ENCODE results near the gene ATOH8.

The ATOH8 gene

GRCh38 chr2:85812094-85812735, 58.4 kb downstream of the ATOH8 start:
- no peaks in the 10 kb centered on the region for H3K9me3 ChIP-seq (ENCODE audit: low read depth, low read length)
- H3K27ac ChIP-seq = peak overlapping the region; percentile 95; the same call in 1 of the 2 replicates
- H3K36me3 ChIP-seq (ENCODE audit: insufficient read depth, low read length) = no peaks in the 10 kb centered on the region
- DNase-seq (ENCODE audit: low read depth, low spot score) = no peak
- TF ChIP-seq FOXP2 (optimal IDR thresholded peaks at IDR 0.05; ENCODE audit: control extremely low read depth, extremely low read length, insufficient read depth) (no peak), POLR2AphosphoS5 (IDR thresholded peaks at IDR 0.05; ENCODE audit: borderline replicate concordance, low read depth, low read length) (no peak), EZH2 (IDR thresholded peaks at IDR 0.05) (no peak)
- no peak overlapping the region for H3K4me3 ChIP-seq
- no peak overlapping the region for H3K9ac ChIP-seq (ENCODE audit: insufficient read length)

- no peak for DNase-seq (ENCODE audit: low read depth, low spot score)
- Histone ChIP-seq H3K9ac (ENCODE audit: insufficient read length) (no peak overlapping the region), H3K36me3 (ENCODE audit: insufficient read depth, low read length) (no peaks in the 10 kb centered on the region), H3K9me3 (ENCODE audit: low read depth, low read length) (no peaks in the 10 kb centered on the region), H3K4me3 (no peak overlapping the region), H3K27ac (no peak overlapping the region)
- no peak for TF ChIP-seq FOXP2 (optimal IDR thresholded peaks at IDR 0.05; ENCODE audit: control extremely low read depth, extremely low read length, insufficient read depth)
These were observed 59.6 kb downstream of the ATOH8 start for GRCh38 chr2:85813211-85813981.

GRCh38 chr2:85813982-85814801, 60.4 kb downstream of the ATOH8 start:
- TF ChIP-seq FOXP2 (optimal IDR thresholded peaks at IDR 0.05; ENCODE audit: control extremely low read depth, extremely low read length, insufficient read depth) (no peak), EZH2 (IDR thresholded peaks at IDR 0.05) (no peak)
- no peaks in the 10 kb centered on the region for H3K9me3 ChIP-seq (ENCODE audit: low read depth, low read length)
- no peaks in the 10 kb centered on the region for H3K36me3 ChIP-seq (ENCODE audit: insufficient read depth, low read length)
- no peak overlapping the region for H3K4me3 ChIP-seq
- peak; percentile 55 for DNase-seq (ENCODE audit: low read depth, low spot score)
- no peak overlapping the region for H3K9ac ChIP-seq (ENCODE audit: insufficient read length)
- H3K27ac ChIP-seq = no peak overlapping the region

GRCh38 chr2:85814802-85815550, 61.2 kb downstream of the ATOH8 start:
- no peaks in the 10 kb centered on the region for H3K36me3 ChIP-seq (ENCODE audit: insufficient read depth, low read length)
- DNase-seq (ENCODE audit: low read depth, low spot score) = no peak
- no peak overlapping the region for H3K4me3 ChIP-seq
- no peaks in the 10 kb centered on the region for H3K9me3 ChIP-seq (ENCODE audit: low read depth, low read length)
- no peak overlapping the region for H3K9ac ChIP-seq (ENCODE audit: insufficient read length)
- TF ChIP-seq POLR2AphosphoS5 (IDR thresholded peaks at IDR 0.05; ENCODE audit: borderline replicate concordance, low read depth, low read length) = no peak
- TF ChIP-seq EZH2 (IDR thresholded peaks at IDR 0.05) = no peak
- no peak for TF ChIP-seq FOXP2 (optimal IDR thresholded peaks at IDR 0.05; ENCODE audit: control extremely low read depth, extremely low read length, insufficient read depth)
- H3K27ac ChIP-seq = no peak overlapping the region

GRCh38 chr2:85819811-85820510, 66.2 kb downstream of the ATOH8 start:
- no peak overlapping the region for H3K27ac ChIP-seq
- H3K4me3 ChIP-seq = no peak overlapping the region
- TF ChIP-seq POLR2AphosphoS5 (IDR thresholded peaks at IDR 0.05; ENCODE audit: borderline replicate concordance, low read depth, low read length) (no peak), FOXP2 (optimal IDR thresholded peaks at IDR 0.05; ENCODE audit: control extremely low read depth, extremely low read length, insufficient read depth) (no peak), EZH2 (IDR thresholded peaks at IDR 0.05) (no peak)
- no peaks in the 10 kb centered on the region for H3K9me3 ChIP-seq (ENCODE audit: low read depth, low read length)
- no peak overlapping the region for H3K9ac ChIP-seq (ENCODE audit: insufficient read length)
- no peak for DNase-seq (ENCODE audit: low read depth, low spot score)
- H3K36me3 ChIP-seq (ENCODE audit: insufficient read depth, low read length) = no peaks in the 10 kb centered on the region

- Histone ChIP-seq H3K27ac (no peak overlapping the region), H3K9ac (ENCODE audit: insufficient read length) (no peak overlapping the region), H3K36me3 (ENCODE audit: insufficient read depth, low read length) (no peaks in the 10 kb centered on the region), H3K4me3 (no peak overlapping the region), H3K9me3 (ENCODE audit: low read depth, low read length) (no peaks in the 10 kb centered on the region)
- TF ChIP-seq EZH2 (IDR thresholded peaks at IDR 0.05) = no peak
- TF ChIP-seq FOXP2 (optimal IDR thresholded peaks at IDR 0.05; ENCODE audit: control extremely low read depth, extremely low read length, insufficient read depth) = no peak
- TF ChIP-seq POLR2AphosphoS5 (IDR thresholded peaks at IDR 0.05; ENCODE audit: borderline replicate concordance, low read depth, low read length) = no peak
- no peak for DNase-seq (ENCODE audit: low read depth, low spot score)
These were observed 69.0 kb downstream of the ATOH8 start for GRCh38 chr2:85822766-85823165.

GRCh38 chr2:85823951-85824350, 70.2 kb downstream of the ATOH8 start:
- no peak overlapping the region for H3K9ac ChIP-seq (ENCODE audit: insufficient read length)
- H3K27ac ChIP-seq = no peak overlapping the region
- TF ChIP-seq POLR2AphosphoS5 (IDR thresholded peaks at IDR 0.05; ENCODE audit: borderline replicate concordance, low read depth, low read length) = no peak
- TF ChIP-seq FOXP2 (optimal IDR thresholded peaks at IDR 0.05; ENCODE audit: control extremely low read depth, extremely low read length, insufficient read depth) = no peak
- no peak for TF ChIP-seq EZH2 (IDR thresholded peaks at IDR 0.05)
- no peaks in the 10 kb centered on the region for H3K9me3 ChIP-seq (ENCODE audit: low read depth, low read length)
- no peak overlapping the region for H3K4me3 ChIP-seq
- no peak for DNase-seq (ENCODE audit: low read depth, low spot score)
- H3K36me3 ChIP-seq (ENCODE audit: insufficient read depth, low read length) = no peaks in the 10 kb centered on the region

Measured in SK-N-MC (cell line).